GM18951 (cell line): ENCODE measurements around the gene PLAAT2.
A peak's percentile ranks its signal among the peaks of the same experiment; 100 is the strongest.
"Not testable (repeated sequence)": the region's sequence is repeated elsewhere in the genome, so short reads cannot be mapped to it uniquely, and the experiment has no call there.

ENCODE experiments used
- POLR2A ChIP-seq: IDR thresholded peaks from 4 replicates; pipeline ENCODE4 v1.6.1; 2011; ENCODE audit warnings: mild to moderate bottlenecking; ENCODE audit not compliant: insufficient read length, insufficient read depth; ENCODE audit errors: extremely low read depth
- in situ Hi-C: fragments of 300-500 bp; cut with MboI; formaldehyde crosslinking; loops from one replicate; pipeline ENCODE4 v1.12.0; 2022; ENCODE audit warnings: low sequenced_read_pairs, mixed read lengths, inconsistent platforms; ENCODE audit not compliant: unreplicated experiment

PLAAT2 gene

DNA sequence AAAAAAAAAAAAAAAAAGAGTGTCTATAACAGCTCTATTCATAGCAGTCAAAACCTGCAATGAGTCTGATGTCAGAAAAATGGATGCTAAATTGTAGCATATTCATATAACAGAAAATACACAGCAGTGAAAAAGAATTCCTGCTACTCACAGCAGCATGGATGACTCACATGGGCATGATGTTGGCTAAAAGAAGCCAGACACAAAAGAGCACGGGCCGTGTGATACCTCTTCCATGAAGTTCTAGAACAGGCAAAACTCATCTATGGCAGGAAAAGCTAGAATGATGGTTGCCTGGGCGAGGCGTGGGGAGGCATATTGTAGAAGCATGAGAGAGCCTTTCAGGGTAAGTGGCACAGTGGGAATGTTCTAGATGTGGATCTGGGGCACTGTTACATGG, 32.1 kb upstream of the PLAAT2 start:
- in situ Hi-C loops, result no loop called here
- no peak for TF ChIP-seq POLR2A

DNA sequence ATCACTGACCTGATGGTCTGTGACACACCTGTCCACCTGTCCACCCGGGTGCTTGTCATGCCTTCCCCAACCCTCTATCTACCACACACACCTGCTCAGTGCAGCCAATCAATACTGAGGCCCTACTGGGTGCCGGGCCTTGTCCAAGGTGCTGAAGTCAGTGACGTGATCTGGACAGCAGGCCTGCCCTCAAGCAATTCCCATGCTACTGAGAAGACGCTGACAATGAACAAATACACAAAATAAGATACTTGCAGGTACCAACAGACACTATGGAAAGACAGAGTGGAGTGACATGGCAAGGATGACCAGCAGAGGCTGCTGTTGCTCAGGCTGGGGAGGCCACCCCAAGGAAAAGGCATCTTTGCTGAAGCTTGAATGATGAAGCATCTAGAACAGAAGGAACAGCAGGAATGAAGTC, 29.8 kb upstream of the PLAAT2 start:
- in situ Hi-C loops, result no loop called here
- TF ChIP-seq POLR2A, result no peak

DNA sequence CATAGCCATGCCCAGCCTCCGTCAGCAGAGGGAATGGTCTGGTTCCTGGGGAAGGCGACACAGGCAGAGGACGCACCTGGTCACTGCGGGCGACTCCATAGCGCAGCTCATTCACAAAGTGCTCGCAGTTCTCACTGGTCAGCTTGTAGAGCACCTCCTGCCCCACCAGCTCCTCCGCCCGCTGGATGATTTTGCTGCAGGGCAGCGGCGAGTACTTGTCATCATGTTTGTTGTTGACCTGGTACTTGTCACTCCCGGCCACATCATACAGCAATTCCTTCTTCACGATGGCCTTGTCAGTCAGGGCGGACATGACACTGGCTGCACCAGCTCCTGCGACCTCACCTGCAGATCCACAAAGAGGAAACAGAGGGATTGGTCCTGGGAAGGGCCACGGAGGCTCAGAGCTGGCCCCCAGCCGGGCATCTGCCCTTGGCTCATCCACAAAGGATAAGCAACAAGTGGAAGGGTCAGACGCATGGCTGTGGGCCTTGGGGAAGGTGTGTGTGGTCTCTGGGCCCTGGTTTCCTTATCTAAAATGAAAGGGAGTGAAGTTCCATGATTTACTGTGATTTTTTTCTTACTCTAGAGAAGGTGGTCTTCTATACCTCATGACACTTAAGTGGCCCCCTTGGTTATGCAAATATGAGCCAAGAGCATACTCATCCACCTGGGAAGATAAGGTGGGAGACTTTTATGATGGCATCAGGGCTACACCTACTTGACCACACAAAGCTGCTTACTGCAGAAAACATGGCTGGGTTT, 27.0 kb upstream of the PLAAT2 start:
- in situ Hi-C loops, result no loop called here
- no peak for TF ChIP-seq POLR2A

DNA sequence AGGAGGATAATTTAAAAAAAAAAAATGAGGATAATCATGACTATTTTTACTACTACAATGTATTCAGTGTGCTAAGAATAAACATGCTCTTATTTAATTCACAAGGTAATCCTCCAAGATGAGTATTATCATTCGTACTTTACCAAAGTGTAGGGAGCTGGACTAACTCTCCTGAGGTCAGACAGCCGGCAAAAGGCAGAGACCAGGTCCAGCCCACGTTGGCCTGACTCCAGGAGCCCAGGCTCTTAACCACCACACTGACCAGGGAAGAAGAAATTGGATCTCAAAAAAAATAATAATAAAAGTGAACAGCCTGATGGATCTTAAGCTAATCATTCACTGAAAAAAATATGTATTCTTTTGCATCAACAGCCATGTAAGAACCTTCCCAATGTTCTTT, 25.8 kb upstream of the PLAAT2 start:
- in situ Hi-C loops, result no loop called here
- no peak for TF ChIP-seq POLR2A

DNA sequence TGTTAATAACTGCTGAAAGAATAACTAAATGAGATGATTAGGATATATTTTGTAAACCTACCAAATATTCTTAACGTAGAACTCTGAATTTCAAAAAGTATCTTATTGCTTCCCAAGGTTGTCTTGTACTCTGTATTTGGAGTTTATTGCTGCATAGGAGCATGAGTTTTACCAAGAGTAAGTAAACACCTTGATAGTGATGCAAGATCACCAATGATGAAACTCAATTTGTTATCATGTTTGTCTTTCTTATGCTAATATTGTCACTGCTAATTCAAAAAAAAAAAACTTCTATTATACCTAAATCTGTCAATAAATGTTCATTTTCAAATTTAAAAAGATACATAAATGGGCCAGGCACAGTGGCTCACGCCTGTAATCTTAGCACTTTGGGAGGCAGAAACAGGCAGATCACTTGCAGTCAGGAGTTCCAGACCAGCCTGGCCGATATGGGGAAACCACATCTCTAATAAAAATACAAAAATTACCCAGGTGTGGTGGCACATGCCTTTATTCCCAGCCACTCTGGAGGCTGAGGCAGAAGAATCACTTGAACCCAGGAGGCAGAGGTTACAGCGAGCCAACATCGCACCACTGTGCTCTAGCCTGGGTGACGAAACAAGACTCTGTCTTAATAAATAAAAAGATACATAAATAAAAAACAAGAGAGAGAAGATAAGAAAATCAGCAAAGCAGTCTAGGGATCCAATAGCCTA, 23.4 kb upstream of the PLAAT2 start:
- no peak for TF ChIP-seq POLR2A
- in situ Hi-C loops, result no loop called here

DNA sequence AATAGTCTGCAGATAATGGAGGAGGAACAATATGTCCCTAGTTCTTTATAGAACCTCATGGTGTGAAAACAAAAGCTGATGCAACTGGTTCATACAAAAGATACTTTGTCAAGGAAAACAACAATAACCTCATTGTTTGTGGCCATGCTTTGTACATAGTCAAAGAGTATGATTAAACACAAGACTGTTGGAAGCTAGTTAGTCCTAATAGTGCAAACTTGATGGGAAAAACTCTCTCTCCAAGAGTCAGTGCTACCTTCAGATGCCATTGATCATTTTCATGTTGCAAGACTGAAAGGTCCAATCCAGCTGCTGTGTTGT, 20.1 kb upstream of the PLAAT2 start:
- in situ Hi-C loops, result no loop called here
- no peak for TF ChIP-seq POLR2A

DNA sequence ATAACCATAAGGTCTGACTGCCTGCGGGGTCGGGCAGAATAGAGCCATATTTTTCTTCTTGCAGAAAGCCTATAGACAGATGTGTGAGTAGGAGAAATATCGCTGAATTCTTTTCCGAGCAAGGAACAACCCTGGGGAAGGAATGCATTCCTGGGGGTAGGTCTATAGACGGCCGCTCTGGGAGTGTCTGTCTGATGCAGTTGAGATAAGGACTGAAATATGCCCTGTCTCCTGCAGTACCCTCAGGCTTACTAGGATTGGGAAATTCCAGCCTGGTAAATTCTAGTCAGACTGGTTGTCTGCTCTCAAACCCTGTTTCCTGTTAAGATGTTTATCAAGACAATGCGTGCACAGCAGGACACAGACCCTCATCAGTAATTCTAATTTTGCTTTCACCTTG, 18.0 kb upstream of the PLAAT2 start:
- in situ Hi-C loops, result not testable (repeated sequence)

DNA sequence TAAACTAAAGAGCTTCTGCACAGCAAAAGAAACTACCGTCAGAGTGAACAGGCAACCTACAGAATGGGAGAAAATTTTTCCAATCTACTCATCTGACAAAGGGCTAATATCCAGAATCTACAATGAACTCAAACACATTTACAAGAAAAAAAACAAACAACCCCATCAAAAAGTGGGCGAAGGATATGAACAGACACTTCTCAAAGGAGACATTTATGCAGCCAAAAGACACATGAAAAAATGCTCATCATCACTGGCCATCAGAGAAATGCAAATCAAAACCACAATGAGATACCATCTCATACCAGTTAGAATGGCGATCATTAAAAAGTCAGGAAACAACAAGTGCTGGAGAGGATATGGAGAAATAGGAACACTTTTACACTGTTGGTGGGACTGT, 15.7 kb upstream of the PLAAT2 start:
- in situ Hi-C loops, result not testable (repeated sequence)

DNA sequence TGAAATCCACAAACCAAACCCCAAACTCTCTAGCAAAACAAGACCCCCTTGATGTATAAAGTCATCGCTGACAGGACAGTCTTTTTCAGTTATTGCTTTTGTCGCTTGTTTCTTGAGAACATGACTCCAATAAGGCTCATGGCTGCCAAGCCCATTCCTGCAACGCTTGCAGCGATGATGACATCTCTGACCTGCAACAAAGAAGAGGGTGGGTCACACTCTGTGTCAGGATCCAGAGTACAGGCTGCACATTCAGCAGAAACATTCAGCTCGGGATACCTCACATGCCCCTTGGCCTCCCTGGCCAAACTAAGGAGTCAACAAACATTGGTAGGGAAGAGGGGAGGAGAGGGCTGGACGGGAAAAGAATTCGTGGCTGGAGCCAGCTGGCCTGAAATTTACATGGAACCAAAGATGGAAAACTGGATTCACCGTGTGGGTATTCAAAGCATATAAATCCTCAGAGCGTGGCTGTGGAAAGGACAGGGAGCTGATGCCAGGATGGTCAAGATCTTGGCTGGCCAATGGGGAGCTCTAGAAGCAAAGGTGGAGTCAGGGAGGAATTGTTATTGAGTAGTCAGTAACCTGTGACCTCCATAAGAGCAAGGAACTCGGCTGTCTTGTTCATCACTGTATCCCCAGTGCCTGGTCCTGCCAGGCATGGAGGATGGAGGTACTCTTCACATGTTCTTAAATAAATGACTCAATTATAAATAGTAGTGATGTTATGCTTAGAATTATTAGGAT, 11.8 kb upstream of the PLAAT2 start:
- TF ChIP-seq POLR2A, result no peak
- in situ Hi-C loops, result no loop called here

DNA sequence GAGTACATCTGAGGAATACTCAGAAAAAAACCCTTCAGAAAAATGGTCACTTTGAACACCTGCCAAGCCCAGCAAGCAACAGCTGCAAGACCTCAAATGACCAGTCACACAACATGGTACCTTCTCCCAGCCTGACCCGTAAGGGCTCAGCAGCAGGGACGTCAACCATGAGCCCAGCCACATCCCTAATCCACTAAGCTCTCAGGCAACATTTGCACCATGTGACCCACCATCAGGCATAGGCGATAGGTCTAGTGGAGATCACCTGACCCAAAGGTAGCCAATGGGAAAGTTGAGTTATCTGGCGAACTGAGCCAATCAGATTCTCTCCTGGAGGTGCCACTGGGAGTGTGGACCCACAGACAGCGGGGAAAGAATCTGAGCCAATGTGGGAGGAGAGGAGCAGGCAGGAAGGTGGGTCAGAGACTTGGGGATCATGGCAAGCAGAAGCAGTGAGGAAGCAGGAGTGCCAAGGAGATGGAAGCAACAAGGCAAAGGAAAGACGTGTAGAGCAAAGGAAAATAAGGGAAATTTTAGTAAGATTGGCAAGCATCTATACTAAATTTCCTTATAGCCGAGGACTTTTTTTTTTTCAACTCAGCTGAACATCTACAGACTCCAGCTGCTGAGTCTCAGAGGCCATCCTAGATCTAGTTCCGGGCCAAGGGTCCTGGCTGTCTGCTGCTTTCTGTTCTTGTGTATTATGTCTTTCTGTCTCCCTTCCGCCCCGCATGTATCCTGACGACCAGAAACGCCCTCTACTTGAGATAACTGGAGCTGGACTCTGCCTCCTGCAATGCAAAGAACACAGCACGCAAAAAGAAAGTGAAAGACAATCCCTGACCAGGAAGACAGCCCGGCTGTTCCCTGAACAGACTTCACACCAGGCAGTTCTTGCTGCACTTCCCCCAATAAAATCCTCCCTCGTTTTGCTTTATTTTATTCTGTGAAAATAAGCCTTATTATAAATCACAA, 11.0 kb upstream of the PLAAT2 start:
- TF ChIP-seq POLR2A, result peak; percentile 17
- in situ Hi-C loops, result no loop called here

DNA sequence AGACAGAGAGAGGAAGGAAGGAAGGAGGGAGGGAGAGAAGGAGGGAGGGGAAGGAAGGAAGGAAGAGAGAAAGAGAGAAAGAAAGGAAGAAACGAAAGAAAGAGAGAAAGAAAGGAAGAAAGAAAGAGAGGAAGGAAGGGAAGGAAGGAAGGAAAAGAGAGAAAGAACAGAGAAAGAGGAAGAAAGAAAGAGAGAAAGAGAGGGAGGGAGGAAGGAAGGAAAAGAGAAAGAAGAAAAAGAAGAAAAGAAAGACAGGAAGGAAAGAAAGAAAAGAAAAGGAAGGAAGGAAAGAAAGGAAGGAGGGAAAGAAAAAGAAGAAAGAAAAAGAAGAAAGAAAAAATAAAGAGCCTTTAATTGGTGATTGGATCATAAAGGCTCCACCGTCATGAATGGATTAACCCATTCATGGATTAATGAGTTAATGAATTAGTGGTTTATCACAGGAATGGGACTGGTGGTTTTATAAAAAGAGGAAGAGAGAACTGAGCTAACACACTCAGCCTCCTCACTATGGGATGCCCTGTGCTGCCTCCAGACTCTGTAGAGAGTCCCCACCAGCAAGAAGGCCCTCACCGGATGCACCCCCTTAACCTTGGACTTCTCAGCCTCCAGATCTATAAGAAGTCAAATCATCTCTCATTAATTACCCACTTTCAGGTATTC, 9.0 kb upstream of the PLAAT2 start:
- no peak for TF ChIP-seq POLR2A
- in situ Hi-C loops, result no loop called here

DNA sequence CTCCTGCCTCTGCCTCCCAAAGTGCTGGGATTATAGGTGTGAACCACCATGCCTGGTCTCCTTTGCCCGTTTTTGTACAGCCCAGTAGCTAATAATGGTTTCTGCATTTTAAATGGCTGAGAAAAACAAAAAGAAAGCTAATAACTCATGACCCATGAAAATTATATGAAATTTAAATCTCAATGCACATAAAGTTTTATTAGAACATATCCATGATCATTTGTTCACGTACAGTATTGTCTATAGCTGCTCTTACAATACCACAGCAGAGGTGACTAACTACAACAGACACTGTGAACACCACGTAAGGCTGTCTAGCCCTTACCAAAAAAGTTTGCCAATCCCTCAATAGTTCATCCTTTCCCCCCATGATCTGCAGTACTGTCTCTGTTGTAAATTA, 6.4 kb upstream of the PLAAT2 start:
- no peak for TF ChIP-seq POLR2A
- in situ Hi-C loops, result no loop called here
